GM18951 (cell line): ENCODE results near the gene PTPRD.

Source experiments
- POLR2A ChIP-seq: IDR thresholded peaks from 4 replicates; pipeline ENCODE4 v1.6.1; 2011; ENCODE audit warnings: mild to moderate bottlenecking; ENCODE audit not compliant: insufficient read length, insufficient read depth; ENCODE audit errors: extremely low read depth
- in situ Hi-C: fragments of 300-500 bp; cut with MboI; formaldehyde crosslinking; loops from one replicate; pipeline ENCODE4 v1.12.0; 2022; ENCODE audit warnings: low sequenced_read_pairs, mixed read lengths, inconsistent platforms; ENCODE audit not compliant: unreplicated experiment

PTPRD gene

DNA sequence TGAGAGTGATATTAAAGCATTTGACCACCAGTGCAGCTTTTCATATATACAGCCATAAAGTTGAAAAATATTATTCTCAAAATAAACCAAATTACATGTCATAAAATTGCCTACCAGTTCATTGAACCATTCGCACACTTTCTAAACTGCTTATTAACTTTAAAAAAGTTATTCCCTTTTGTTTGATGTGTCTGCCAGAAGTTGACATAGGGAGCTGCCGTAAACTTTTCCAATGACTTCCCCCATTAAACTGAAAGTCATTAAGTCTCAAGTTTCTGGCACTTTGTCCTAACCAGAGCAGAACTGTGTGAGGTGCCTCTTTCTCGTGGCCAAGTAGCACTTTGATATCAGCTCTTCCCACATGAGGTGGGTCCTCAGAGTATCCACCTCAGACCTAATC, 2231.2 kb downstream of the PTPRD start:
- in situ Hi-C loops = no loop called here
- TF ChIP-seq POLR2A = no peak

DNA sequence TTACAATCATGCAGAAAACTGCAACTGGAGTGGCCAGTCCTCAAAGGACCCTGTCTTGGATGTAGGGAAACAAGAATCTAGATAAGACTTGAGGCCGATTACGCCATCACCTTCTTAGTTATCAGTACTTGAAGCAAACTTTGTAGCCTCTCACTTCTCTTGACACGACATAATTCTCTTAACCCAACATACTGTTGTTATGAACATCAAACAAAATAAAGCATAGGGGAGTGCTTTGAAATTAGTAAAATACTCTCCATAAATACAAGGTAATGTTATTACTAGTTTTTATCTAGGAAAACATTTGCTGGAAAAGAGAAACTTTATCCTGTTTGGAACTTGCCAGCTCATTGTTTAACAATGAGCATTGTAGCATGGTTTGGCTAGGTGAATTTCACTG, 2238.3 kb downstream of the PTPRD start:
- no peak for TF ChIP-seq POLR2A
- in situ Hi-C loops = no loop called here

DNA sequence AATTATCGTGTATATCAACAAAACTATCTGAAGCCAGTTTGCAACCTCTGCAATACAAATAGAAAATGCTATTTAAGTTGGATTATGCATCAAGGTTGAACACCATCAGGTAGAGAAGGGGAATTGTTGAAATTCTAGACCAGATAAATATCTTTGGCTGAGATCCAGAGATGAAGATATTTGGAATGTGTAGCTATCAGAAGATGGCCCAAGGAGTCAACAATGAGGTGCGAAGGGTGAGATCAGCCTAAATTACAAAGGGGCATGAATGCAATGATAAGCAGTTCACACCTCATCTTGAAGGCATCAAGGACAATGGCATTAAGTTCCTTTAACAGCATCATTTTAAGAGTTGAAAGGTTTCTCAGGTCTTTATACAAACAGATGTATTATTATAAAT, 2241.1 kb downstream of the PTPRD start:
- TF ChIP-seq POLR2A = no peak
- in situ Hi-C loops = no loop called here

DNA sequence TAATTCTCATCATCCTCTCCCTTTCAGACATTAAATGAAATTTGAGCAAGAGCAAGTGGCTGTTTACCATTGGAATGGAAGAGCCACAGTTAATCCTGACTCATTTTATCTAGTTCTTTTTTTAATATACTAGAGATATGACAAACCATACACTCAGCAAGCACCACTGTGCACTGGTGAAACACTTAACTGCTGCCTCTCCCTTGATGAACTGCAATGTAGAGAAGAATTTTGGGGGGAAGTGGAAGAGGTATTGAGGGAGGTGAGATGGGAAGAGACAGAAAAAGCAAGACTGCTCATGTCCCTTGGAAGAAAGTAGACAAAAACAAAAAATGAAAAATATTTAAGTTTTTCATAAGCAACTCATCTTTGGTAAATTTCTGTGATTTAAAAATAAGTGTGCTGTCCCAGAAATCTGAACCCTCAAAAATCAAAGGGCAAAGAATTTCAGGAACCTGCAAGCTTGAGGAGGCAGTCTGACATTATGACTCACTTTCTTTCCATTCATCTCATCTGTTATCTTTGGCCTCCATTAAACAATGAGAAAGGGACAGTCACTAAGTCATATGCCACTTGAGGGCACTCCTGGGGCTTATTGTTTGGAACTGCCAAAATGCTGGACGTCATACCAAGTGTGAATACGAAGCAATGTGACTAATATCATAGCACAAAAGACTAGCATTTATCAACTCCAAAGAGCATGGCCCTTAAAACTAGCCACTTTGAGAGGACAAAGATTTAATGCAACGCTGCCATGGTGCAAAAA, 2246.5 kb downstream of the PTPRD start:
- TF ChIP-seq POLR2A = no peak
- in situ Hi-C loops = no loop called here

DNA sequence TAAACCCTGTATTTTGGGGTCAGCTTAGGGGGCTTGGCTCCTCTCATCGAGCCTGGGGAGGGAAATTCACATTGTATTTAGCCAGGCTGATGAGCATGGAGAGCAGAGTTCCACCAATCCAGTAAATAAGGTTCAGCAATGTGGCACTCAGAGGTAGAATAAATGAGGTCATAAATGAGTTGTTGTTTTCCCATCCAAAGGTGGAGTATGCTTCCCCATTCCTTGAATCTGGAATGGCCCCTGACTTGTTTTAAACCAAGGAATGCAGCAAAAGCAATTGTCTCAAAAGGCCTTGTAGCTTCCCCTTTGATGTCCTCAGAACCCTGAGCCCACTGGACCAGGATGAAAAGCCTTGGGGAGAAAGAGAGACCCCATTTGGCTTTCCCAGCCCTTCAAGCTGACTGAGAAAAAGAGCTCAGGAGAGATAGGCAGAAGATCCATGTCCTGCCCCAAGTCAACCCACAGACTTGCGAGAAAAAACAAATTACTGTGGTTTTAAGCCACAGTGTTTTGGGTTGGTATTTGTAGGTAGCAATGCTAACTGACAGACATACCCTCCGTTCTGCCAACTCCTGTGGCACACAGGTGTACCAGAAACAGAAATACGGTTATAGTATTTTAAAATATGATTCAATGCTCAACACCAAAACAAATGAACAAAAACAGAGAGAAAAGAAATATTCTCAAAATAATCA, 2247.2 kb downstream of the PTPRD start:
- TF ChIP-seq POLR2A = no peak
- in situ Hi-C loops = no loop called here

DNA sequence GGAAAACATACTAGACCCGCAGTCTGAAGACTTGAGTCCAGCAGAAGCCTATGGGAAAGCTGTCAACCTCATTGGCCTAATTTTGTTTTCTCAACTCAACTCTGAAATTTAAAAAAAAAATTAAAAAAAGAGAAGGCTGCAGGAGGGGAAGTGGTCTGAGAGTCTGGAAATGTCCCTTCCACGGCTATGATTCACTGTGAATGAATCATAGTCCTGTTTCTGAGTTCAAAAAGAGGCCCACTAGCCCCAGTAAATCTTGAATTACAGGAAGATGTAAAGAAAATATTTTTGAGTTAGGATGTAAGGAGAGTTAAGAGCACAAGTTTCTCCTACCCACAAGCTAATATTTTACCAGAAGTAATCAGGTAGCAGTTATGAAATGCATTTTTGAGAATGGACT, 2247.8 kb downstream of the PTPRD start:
- no peak for TF ChIP-seq POLR2A
- in situ Hi-C loops = no loop called here

DNA sequence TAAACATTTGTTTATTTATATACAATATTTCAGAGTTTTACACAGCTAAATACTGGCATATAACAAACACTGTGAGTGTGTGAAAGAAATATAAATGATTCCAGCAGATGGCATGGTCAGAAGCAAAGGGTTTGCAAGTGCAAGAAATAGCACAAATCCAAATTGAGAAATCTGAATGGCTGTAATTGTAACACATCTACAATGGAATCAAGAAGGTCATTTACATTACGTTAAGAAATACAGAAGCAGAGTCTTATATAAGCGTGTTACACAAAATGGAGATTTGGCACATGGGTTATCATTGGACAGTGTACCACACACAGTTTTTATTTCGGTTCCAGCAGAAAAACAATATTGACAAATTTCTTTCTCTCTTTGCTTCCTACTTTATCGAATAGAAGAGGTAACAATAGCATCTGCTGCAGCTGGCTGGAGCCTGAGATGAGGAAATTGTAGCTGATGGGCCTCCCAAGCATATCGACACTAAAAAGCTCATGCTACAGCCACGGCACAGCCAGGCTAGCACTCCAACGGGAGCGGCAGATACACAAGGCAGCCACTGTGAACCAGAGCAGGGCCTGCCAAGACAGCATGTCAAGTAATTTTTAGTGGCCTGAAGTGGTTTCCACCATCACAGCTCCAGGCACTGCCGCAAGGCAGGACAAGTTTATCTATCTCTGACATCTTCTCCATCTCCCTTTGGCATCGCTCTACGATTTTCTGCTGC, 2248.6 kb downstream of the PTPRD start:
- in situ Hi-C loops = no loop called here

DNA sequence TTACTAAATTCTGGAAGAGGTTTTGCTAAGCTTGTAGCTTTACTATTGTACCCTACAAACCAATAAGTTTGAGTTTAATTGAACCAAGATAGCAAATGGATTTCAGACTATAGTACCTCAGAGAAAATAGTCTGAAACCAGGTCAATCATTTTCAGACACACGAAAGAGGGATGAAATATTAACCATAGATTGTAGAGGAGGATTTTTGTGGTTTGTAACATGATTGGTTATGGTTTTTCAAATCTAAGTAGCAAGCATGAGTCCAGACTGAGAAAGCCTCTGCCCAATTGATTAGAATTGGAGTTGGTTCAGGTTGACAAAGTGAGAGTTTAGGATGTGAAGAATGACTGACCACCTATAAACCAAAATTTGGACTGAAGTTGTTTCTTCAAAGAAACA, 2250.6 kb downstream of the PTPRD start:
- in situ Hi-C loops = no loop called here
- no peak for TF ChIP-seq POLR2A

More for the DNA sequence above, 2248.6 kb downstream of the PTPRD start:
- TF ChIP-seq POLR2A = no peak

DNA sequence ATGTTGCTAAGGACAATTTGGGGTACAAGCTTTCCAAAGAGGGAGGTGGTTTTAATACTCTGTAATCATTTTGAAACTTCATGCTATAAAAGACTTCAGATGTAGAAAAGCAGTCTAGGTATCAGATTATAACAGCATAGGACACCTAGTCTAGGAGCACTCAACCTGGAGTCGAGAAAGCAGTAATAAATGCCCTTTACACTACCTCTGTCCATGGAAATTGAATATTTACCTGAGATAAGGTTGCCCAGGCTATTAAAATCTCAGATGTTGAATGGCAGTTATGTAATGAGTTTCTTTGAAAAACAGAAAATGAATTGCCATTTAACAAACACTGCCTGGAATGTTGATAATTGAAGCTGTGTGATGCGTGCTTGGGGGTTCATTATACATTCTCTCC, 2251.4 kb downstream of the PTPRD start:
- in situ Hi-C loops = no loop called here
- TF ChIP-seq POLR2A = no peak

DNA sequence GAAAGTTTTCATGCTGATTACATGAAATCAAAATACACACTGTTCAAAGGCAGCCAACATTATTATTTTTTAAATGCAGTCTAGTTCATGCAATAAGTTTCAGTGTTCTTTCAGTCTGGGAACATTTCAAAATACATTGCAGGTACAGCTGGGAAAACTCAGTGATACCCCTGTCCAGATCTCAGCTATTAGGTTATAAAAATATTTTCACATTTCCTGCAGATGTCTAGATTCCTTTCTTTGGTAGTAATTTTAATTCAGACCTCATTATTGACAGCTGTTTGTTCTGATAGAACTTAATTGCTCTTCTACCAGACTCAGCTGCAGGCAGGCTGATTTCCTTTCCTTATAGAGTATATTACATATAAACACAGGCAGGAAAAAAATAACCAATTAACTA, 2256.4 kb downstream of the PTPRD start:
- in situ Hi-C loops = no loop called here
- TF ChIP-seq POLR2A = no peak

DNA sequence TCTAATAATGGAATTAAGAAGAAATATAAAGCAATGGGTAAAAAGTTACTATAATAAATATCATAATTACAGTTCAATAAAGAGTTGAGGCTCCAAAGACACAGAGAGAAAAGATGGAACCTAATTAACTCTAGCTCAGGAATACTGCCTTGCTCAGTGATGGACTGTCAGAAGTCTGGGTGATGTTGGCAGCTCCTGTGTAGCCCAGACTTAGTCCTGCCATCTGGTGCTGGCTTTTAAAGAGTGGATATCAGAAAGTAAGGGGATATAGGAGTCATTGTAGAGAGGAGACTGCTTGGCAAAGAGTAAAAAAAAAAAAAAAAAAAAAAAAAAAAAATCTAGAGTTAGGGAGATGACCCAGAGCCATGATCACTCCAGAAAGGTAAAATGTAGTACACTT, 2261.4 kb downstream of the PTPRD start:
- TF ChIP-seq POLR2A = no peak
- in situ Hi-C loops = no loop called here

DNA sequence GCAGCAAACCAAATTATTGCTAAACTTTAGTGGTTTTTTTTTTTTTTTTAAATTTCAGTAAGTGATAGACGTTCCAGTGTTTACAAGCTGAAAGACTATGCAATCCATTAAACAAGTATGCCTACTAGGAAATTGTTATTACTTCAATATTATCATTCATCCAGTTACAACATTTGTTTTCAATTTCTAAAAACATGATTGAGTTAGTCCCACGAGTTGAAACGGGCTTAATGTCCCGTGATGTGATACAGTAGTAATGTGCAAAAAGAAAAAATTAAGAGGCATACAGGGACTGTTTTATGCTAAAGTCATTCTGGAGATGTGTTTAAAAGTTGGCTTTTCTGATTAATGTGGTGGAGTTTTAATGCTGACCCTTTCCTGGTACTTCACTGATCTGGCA, 2262.9 kb downstream of the PTPRD start:
- in situ Hi-C loops = no loop called here

DNA sequence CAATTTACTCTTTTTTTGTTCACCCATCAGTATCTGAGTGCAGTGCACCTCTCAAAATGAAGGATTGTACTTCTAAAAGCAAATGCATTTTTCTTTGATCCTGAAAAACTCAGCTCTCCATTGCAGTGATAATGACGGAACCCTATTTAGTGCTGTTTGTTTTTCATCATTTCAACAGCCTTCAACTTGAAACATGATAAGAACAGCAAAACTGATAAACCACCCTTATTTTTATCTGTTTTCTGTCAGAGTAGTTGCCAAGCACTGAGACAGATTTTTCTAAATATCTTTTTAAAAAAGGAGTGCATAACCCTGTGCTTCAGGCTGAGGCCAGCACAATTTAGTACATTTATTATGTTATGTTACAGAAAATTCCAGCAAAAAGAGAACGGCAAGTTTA, 2263.4 kb downstream of the PTPRD start:
- no peak for TF ChIP-seq POLR2A
- in situ Hi-C loops = no loop called here

More for the DNA sequence above, 2262.9 kb downstream of the PTPRD start:
- TF ChIP-seq POLR2A = no peak

DNA sequence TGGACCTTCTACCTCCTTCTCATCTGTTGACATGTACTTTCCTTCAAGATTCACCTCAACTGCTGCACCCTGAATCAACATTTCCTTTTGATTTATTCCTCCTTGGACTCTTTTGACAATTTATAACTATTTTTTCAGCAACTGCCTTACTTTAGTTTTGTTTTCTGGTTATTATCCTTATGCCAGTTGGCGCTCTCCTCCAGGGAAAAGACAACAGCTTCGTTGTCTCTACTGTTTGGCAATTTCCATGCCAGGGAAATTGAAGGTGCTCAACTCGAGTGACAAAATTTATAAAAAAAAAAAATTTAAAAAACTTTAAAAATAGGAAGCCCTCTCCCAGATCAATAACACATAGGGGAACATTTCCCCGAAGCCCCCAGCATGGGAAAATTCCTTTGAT, 2264.0 kb downstream of the PTPRD start:
- TF ChIP-seq POLR2A = no peak
- in situ Hi-C loops = no loop called here

DNA sequence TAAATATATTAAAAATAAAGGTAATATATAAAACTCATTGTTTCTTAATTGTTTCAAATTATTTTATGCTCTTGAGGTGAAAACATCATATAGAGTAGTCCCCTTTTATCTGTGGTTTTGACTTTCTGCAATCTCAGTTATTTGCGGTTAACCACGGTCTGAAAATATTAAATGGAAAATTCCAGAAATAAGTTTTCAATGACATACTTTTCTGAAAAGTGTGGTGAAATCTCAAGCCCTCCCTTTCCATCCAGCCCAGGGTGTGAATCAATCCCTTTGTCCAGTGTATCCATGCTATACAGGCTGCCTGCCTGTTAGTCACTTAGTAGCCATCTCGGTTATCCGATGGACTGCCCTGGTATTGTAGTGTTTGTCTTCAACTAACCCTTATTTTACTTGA, 2266.5 kb downstream of the PTPRD start:
- in situ Hi-C loops = no loop called here
- no peak for TF ChIP-seq POLR2A
